Neural progenitor cell (in vitro differentiated cells): ENCODE measurements around the gene MLKL.

ENCODE experiments used
- CTCF ChIP-seq: fragments of 200-600 bp; sonication (generic); IDR thresholded peaks from 2 replicates; pipeline ENCODE4 v1.5.1; 2017; ENCODE audit warnings: antibody characterized with exemption, mild to moderate bottlenecking
- EZH2 ChIP-seq: fragments of 200-600 bp; sonication (generic); IDR thresholded peaks from 2 replicates; pipeline ENCODE4 v1.6.1; 2017; ENCODE audit warnings: antibody characterized with exemption, mild to moderate bottlenecking, moderate library complexity
- EZH2phosphoT487 ChIP-seq: fragments of 200-600 bp; sonication (generic); IDR thresholded peaks from 2 replicates; pipeline ENCODE4 v1.6.1; 2017; ENCODE audit warnings: antibody characterized with exemption

- TF ChIP-seq CTCF (no peak), EZH2phosphoT487 (no peak), EZH2 (no peak)
Observed at GRCh38 chr16:74659041-74659440, 41.6 kb downstream of the MLKL start.
